GM23338 (cell line): ENCODE measurements around the gene GRIPAP1. TPM values are rescaled to one million over a fixed set of nuclear protein-coding genes. Genes with fewer than 3 reads are reported as not detected.

ENCODE experiments used
- ATAC-seq: fragments of 200-7000 bp; cut with Tn5 transposase; 3 replicates; pipeline ENCODE4 v1.9.1; 2020
- DNase-seq: peaks from one replicate; pipeline ENCODE4 v3.0.0-alpha.2; 2015; ENCODE audit warnings: low spot score
- H2AFZ ChIP-seq: fragments of 200-600 bp; sonication (generic); 2 replicates; pipeline ENCODE4 v1.8.0; 2016; ENCODE audit warnings: antibody characterized with exemption, mild to moderate bottlenecking, moderate library complexity
- H3F3A ChIP-seq: fragments of 200-600 bp; sonication (generic); replicated peaks from 2 replicates; pipeline ENCODE4 v1.8.0; 2017; ENCODE audit warnings: antibody characterized with exemption, mixed run types, low read depth
- H3K27ac ChIP-seq: fragments of 200-600 bp; sonication (generic); 2 replicates; pipeline ENCODE4 v1.6.1; 2016; ENCODE audit warnings: low read depth
- H3K27me3 ChIP-seq: fragments of 200-600 bp; sonication (generic); 2 replicates; pipeline ENCODE4 v1.8.0; 2016; ENCODE audit warnings: mild to moderate bottlenecking, mixed run types, moderate library complexity; ENCODE audit not compliant: insufficient read depth
- H3K36me3 ChIP-seq: fragments of 200-600 bp; sonication (generic); 2 replicates; pipeline ENCODE4 v1.8.0; 2016; ENCODE audit warnings: mild to moderate bottlenecking; ENCODE audit not compliant: insufficient read depth
- H3K4me1 ChIP-seq: fragments of 200-600 bp; sonication (generic); 2 replicates; pipeline ENCODE4 v1.8.0; 2016; ENCODE audit warnings: mild to moderate bottlenecking, moderate library complexity; ENCODE audit not compliant: insufficient read depth
- H3K4me2 ChIP-seq: fragments of 200-600 bp; sonication (generic); 2 replicates; pipeline ENCODE4 v1.7.1; 2017; ENCODE audit warnings: mixed run types
- H3K4me3 ChIP-seq: fragments of 200-600 bp; sonication (generic); 2 replicates; pipeline ENCODE4 v1.6.1; 2016; ENCODE audit warnings: mixed run types
- H3K79me2 ChIP-seq: fragments of 200-600 bp; sonication (generic); replicated peaks from 2 replicates; pipeline ENCODE4 v1.8.0; 2017; ENCODE audit warnings: mild to moderate bottlenecking; ENCODE audit not compliant: insufficient read depth
- H3K9me2 ChIP-seq: fragments of 200-600 bp; sonication (generic); 2 replicates; pipeline ENCODE4 v1.8.0; 2017; ENCODE audit not compliant: insufficient read depth
- H4K20me1 ChIP-seq: fragments of 200-600 bp; sonication (generic); replicated peaks from 2 replicates; pipeline ENCODE4 v1.8.0; 2017; ENCODE audit warnings: mild to moderate bottlenecking; ENCODE audit not compliant: insufficient read depth
- H3K27ac Mint-ChIP-seq: 2 replicates; pipeline ENCODE4 v1.8.0; 2020; ENCODE audit warnings: inconsistent platforms, mild to moderate bottlenecking, moderate library complexity, mixed read lengths
- H3K27me3 Mint-ChIP-seq: 3 replicates; pipeline ENCODE4 v1.8.0; 2022; ENCODE audit warnings: low read depth, mild to moderate bottlenecking, moderate library complexity, mixed read lengths, inconsistent platforms; ENCODE audit not compliant: insufficient read depth, poor library complexity
- H3K36me3 Mint-ChIP-seq: 3 replicates; pipeline ENCODE4 v1.8.0; 2021; ENCODE audit warnings: low read depth, mild to moderate bottlenecking, inconsistent platforms, moderate library complexity, mixed read lengths
- H3K4me1 Mint-ChIP-seq: 3 replicates; pipeline ENCODE4 v1.8.0; 2020; ENCODE audit warnings: mild to moderate bottlenecking, inconsistent platforms, mixed read lengths
- H3K4me3 Mint-ChIP-seq: 3 replicates; pipeline ENCODE4 v1.8.0; 2021; ENCODE audit warnings: moderate library complexity, mild to moderate bottlenecking, inconsistent platforms, mixed read lengths
- H3K9me3 Mint-ChIP-seq: 3 replicates; pipeline ENCODE4 v1.8.0; 2020; ENCODE audit warnings: moderate library complexity, mild to moderate bottlenecking, inconsistent platforms, mixed read lengths
- EZH2 ChIP-seq: fragments of 200-600 bp; sonication (generic); IDR thresholded peaks from one replicate; pipeline ENCODE4 v1.8.0; 2017; ENCODE audit warnings: antibody characterized with exemption, mild to moderate bottlenecking, low read depth; ENCODE audit not compliant: unreplicated experiment
- EZH2phosphoT487 ChIP-seq: fragments of 200-600 bp; sonication (generic); IDR thresholded peaks from one replicate; pipeline ENCODE4 v1.8.1; 2018; ENCODE audit warnings: antibody characterized with exemption; ENCODE audit not compliant: unreplicated experiment
- REST ChIP-seq: IDR thresholded peaks from one replicate; pipeline ENCODE4 v1.6.1; 2018; ENCODE audit warnings: antibody characterized with exemption; ENCODE audit not compliant: unreplicated experiment
- ZNF114 ChIP-seq: fragments of 250-450 bp; sonication (Bioruptor Pico); IDR thresholded peaks from 2 replicates; pipeline ENCODE4 v1.5.0; 2020; ENCODE audit warnings: mild to moderate bottlenecking, moderate library complexity
- ZNF331 ChIP-seq: fragments of 250-450 bp; sonication (Bioruptor Pico); IDR thresholded peaks from 2 replicates; pipeline ENCODE4 v1.5.0; 2020; ENCODE audit warnings: low read depth, mild to moderate bottlenecking, moderate library complexity
- ZNF462 ChIP-seq: fragments of 250-450 bp; sonication (Bioruptor Pico); IDR thresholded peaks from 2 replicates; pipeline ENCODE4 v1.5.0; 2020; ENCODE audit warnings: mild to moderate bottlenecking, moderate library complexity
- polyA plus RNA-seq: library from polyadenylated mRNA; unstranded; fragments of >200 nt; fragmentation: Nextera tagmentation; extraction: Ambion mirVana; gene quantifications from 2 replicates; pipeline ENCODE4 v1.2.1, GENCODE V29; 2016
- total RNA-seq: library from RNA; depleted of rRNA; stranded (reverse); fragments of >200 nt; shearing (Covaris generic); gene quantifications from 2 replicates; pipeline ENCODE4 v1.2.3, GENCODE V29; 2014
- TF ChIP-seq, protein P1 (sequence below): IDR thresholded peaks from 2 replicates; pipeline ENCODE4 v1.6.1; 2016; ENCODE audit warnings: antibody characterized with exemption

Gene GRIPAP1
- total and polyA plus RNA-seq, 2 experiments from 2014 or later: 39.1 to 62.2 TPM

- no peak for TF ChIP-seq ZNF462 (CRISPR knock-in tag)
Observed at GRCh38 chrX:48975041-48975440, 27.0 kb downstream of the GRIPAP1 start (continued).

DNA sequence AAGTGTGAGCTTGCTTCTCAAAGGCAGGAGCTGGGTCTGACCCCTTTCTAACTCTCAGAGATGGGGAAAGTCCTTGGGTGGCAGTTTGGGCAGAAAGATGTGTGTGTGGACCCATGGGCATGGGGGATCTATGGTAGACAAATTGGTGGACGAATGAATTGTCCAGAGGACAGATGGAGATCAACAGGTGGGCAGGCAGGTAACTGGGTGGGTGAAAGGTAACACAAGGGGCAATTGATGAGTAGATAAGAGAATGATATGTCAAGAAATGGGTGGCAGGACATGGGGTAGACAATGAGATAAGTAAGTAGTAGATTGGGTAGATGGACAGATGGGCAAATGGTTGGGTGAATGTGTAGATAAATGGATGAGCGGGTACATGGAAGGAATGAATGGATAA is 27.5 kb downstream of the GRIPAP1 start:
- H3K27me3 Mint-ChIP-seq: peaks cover 4% of the 10 kb centered on the region
- Histone ChIP-seq H3F3A (no peaks in the 10 kb centered on the region), H3K36me3 (no peaks in the 10 kb centered on the region), H3K4me1 (no peaks in the 10 kb centered on the region), H3K27me3 (no peaks in the 10 kb centered on the region), H2AFZ (no peak overlapping the region), H3K79me2 (no peaks in the 10 kb centered on the region), H3K4me3 (no peak overlapping the region), H3K9me2 (no peaks in the 10 kb centered on the region), H3K27ac (no peak overlapping the region), H4K20me1 (no peaks in the 10 kb centered on the region), H3K4me2 (no peak overlapping the region)
- H3K4me1 Mint-ChIP-seq: peaks cover 19% of the 10 kb centered on the region
- no peak for DNase-seq
- ATAC-seq: no peak
- no peaks in the 10 kb centered on the region; the same call in 1 of the 3 replicates for H3K9me3 Mint-ChIP-seq
- H3K36me3 Mint-ChIP-seq: peaks cover 45% of the 10 kb centered on the region
- no peak overlapping the region; the same call in 2 of the 3 replicates for H3K4me3 Mint-ChIP-seq
- TF ChIP-seq EZH2: no peak
- TF ChIP-seq ZNF114 (CRISPR knock-in tag): no peak
- TF ChIP-seq, protein P1, sequence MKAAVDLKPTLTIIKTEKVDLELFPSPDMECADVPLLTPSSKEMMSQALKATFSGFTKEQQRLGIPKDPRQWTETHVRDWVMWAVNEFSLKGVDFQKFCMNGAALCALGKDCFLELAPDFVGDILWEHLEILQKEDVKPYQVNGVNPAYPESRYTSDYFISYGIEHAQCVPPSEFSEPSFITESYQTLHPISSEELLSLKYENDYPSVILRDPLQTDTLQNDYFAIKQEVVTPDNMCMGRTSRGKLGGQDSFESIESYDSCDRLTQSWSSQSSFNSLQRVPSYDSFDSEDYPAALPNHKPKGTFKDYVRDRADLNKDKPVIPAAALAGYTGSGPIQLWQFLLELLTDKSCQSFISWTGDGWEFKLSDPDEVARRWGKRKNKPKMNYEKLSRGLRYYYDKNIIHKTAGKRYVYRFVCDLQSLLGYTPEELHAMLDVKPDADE: no peak
- no peak for TF ChIP-seq REST
- no peak for TF ChIP-seq EZH2phosphoT487
- no peak for TF ChIP-seq ZNF331
- no peak overlapping the region for H3K27ac Mint-ChIP-seq
